Fibroblast of the aortic adventitia (primary cell): ENCODE measurements around the gene EDEM1. TPM values are rescaled to one million over a fixed set of nuclear protein-coding genes. Genes with fewer than 3 reads are reported as not detected.

ENCODE experiments used
- DNase-seq: peaks from one replicate; pipeline ENCODE4 v3.0.0-alpha.2; 2010; ENCODE audit warnings: low read depth
- H3K4me3 ChIP-seq: 2 replicates; pipeline ENCODE4 v1.5.1; 2011; ENCODE audit warnings: low read depth, mild to moderate bottlenecking, control low read depth, low read length, moderate library complexity
- total RNA-seq: library from RNA; depleted of rRNA; stranded (reverse); fragments of >200 nt; gene quantifications from 2 replicates; pipeline ENCODE4 v1.2.3, GENCODE V29; 2012; ENCODE audit warnings: low replicate concordance
- TF ChIP-seq, protein P1 (sequence below): IDR thresholded peaks from 2 replicates; pipeline ENCODE4 v1.5.1; 2011; ENCODE audit warnings: mild to moderate bottlenecking, low read length, control low read depth, inconsistent platforms; ENCODE audit not compliant: insufficient read depth

The EDEM1 gene
- 25.8 and 32.6 TPM in 2 replicates for total RNA-seq

DNA sequence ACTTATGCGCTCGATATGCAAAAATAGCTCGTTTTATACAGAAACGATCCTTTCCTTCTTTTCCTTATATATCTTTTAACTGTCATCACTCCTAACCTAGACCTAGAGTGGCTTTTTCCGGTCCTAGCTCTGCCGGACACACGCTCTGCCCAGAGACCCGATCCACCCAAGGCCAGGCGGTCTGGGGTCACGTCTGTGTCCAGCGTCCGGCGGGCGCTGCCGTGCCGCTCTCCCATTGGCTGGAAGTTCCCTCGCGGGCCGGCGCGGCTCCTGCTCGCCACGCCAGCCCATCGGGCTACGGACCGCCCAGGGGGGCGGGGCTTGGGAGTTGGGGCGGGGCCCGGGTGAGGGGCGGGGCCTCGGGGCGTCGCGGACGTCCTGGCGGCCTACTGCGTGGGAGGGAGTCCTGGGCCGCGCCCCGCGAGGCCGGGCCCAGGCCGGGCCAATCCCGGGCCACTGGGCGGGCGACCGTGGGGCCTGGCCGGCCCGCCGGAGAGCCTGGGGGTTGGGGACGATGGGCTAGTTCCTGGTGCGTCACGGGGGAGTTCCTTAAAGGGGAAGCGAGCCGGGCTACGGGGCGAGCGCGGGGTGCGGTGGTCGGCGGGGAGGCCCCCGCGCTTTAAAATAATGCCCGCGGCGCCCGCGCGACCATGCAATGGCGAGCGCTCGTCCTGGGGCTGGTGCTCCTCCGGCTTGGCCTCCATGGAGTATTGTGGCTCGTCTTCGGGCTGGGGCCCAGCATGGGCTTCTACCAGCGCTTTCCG is at the start of gene EDEM1:
TSS of gene EDEM1 (plus strand) at position 552 of the 764 bp plus-strand sequence. CDS start at position 651, 99 bp downstream.
- peak; percentile 92 for DNase-seq
- TF ChIP-seq, protein P1, sequence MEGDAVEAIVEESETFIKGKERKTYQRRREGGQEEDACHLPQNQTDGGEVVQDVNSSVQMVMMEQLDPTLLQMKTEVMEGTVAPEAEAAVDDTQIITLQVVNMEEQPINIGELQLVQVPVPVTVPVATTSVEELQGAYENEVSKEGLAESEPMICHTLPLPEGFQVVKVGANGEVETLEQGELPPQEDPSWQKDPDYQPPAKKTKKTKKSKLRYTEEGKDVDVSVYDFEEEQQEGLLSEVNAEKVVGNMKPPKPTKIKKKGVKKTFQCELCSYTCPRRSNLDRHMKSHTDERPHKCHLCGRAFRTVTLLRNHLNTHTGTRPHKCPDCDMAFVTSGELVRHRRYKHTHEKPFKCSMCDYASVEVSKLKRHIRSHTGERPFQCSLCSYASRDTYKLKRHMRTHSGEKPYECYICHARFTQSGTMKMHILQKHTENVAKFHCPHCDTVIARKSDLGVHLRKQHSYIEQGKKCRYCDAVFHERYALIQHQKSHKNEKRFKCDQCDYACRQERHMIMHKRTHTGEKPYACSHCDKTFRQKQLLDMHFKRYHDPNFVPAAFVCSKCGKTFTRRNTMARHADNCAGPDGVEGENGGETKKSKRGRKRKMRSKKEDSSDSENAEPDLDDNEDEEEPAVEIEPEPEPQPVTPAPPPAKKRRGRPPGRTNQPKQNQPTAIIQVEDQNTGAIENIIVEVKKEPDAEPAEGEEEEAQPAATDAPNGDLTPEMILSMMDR = no peak
- peak within 1 kb of the TSS; percentile 94 for H3K4me3 ChIP-seq

DNA sequence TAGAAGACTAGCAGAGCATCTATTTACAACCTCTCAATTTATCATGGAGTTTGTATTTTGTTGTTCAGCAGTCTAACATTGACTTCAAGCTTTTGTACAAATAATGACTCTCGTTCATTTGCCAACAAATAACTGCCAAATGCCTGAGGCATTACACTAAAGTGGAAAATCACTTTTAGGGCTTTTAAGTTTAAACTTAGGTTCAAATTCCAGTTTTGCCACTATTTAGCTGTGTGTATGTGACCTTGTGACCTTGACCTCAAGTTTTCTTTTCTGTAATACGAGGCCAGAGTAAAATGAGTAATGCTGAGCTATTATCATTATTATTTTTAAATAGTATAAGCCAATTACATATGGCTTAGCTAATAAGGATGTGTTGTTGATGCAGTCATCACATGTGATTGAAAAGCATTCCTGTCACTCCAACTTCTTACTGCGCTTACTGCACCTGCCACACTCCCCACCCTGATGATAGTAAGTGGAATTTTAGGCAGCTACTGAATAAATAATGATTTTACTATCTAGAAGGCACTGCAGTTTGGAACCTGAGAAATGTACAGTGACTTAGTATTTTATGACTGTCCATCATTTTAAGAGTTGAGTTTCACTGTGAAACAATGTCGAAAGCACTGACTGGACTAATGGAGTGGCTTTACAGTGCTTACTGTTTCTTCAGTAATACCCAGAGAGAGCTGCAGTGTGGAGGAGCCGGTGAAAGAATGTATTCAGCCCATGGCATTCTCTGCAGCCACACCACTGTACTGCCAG is 49.1 kb upstream of the EDEM1 start:
- peak; percentile 31 for DNase-seq
- TF ChIP-seq, protein P1 = no peak
- no peak overlapping the region for H3K4me3 ChIP-seq

DNA sequence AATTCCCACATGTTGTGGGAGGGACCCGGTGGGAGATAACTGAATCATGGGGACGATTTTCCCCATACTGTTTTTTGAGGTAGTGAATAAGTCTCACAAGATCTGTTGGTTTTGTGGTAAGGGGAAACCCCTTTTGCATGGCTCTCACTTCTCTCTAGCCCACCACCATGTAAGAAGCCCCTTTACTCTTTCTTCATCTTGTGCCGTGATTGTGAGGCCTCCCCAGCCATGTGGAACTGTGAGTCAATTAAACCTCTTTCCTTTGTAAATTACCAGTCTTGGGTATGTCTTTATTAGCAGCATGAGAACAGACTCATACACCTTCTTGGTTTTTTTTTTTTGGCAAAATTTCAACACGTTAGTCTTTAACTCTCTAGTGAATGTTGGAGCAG is 47.3 kb upstream of the EDEM1 start:
- TF ChIP-seq, protein P1 = no peak
- no peak for DNase-seq
- no peak overlapping the region for H3K4me3 ChIP-seq

DNA sequence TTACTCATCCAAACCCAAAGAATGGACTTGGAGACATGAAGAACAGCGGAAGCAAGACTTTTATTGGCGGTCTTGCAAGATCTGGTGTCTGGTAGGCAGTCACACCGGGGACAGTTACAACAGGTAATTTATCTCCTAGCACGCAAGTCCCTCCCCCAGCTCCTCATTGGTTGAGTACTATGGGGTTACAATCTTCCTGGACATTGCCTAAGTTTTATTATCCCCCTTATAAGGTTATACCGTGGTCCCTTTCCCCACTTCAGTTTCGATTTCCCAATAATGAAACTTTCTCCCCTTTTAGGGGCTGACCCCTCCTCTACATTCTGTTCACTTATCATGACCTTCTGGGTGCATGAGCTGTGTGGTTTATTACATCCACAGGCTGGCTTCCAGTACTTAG is 46.7 kb upstream of the EDEM1 start:
- TF ChIP-seq, protein P1 = no peak
- H3K4me3 ChIP-seq = no peak overlapping the region
- DNase-seq = no peak

DNA sequence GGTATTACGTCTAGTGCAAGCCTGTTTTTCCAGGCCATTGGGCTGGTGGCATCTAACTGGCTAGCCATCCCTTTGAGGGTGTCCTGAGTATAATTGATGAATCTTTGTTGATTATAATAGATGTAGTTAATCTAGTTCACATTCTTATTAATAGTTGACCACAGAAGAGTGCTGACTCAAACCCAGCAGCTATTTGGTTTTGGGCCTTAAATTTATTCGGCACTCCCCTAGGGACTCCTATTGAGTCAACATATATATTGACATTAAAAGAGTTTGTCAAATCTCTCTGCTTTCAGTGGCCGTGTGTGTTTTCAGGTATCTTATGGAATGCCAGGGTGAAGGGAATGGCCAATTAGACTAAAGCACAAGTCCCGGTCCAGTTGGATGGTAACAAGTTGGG is 45.7 kb upstream of the EDEM1 start:
- TF ChIP-seq, protein P1 = no peak
- no peak overlapping the region for H3K4me3 ChIP-seq
- no peak for DNase-seq

DNA sequence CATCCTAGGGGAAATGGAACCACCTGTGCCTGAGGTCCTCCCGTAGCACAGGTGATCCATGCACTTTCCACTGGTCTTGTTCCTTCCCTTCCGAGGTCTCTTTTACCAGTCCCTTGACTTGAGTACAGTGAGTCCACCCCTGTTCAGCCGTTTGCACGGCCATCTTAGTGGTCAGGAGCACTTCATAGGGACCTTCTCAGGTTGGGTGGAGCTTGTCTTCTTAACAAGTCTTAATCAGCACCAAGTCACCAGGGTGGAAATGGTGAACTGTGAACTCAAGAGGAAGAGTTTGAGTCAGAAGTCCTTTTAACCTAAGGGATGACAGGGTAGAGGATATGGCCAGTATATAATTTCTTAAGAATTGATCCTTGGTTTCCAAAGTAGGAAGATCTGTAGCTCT is 44.0 kb upstream of the EDEM1 start:
- no peak for DNase-seq
- TF ChIP-seq, protein P1 = no peak

More for the DNA sequence above, 44.0 kb upstream of the EDEM1 start:
- no peak overlapping the region for H3K4me3 ChIP-seq
